GM21737 (cell line): ENCODE results near the gene PTPN12.
"Not testable (repeated sequence)": the region's sequence is repeated elsewhere in the genome, so short reads cannot be mapped to it uniquely, and the experiment has no call there.

Source experiments
- ATAC-seq: cut with Tn5 transposase; IDR thresholded peaks from one replicate; pipeline ENCODE4 v1.9.1; 2021; ENCODE audit warnings: mild to moderate bottlenecking, moderate library complexity; ENCODE audit not compliant: unreplicated experiment

PTPN12 gene

GRCh38 chr7:77537136-77537777 lies at the start of gene PTPN12:
TSS of gene PTPN12 (plus strand) at chr7:77537295. CDS start at chr7:77537547, 252 bp downstream.
- ATAC-seq, result peak; percentile 33

DNA sequence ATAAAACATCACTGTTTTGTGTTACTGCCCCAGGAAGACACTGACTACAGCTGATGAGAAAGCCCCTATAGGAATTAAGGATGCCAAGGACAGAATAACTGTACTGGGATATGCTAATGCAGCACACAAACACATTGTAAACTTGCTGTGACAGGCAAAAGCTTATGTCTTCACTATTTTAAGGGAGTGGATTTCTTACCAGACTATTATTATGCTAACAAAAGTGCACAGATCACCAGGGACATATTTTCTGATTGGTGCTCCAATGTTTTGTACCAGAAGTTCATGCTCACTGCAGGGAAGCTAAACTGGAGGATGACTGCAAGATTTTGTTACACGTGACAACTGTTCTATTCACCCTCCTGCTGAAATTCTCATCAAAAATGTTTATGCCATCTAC lies 48.1 kb upstream of the PTPN12 start:
- no peak for ATAC-seq

GRCh38 chr7:77497079-77497478 lies 40.0 kb upstream of the PTPN12 start:
- ATAC-seq, result no peak

- ATAC-seq, result no peak
Measured at GRCh38 chr7:77498659-77499379, 38.3 kb upstream of the PTPN12 start.

DNA sequence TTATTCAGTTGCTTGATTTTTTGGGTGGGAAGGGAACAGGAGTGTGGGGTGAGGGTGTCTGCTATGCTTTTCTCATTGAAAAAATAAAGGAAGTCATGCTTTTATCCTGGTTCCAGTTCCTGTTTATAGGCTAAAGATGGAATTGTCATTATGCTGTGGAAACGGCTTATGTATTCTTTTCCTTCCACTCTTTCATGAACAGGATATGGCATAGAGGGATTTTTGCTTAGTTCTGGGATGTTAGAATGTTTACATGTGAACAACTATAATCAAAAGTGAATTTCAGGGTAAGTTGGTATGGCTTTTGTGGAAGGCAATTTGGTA lies 35.9 kb upstream of the PTPN12 start:
- no peak for ATAC-seq

GRCh38 chr7:77504951-77505350 lies 32.1 kb upstream of the PTPN12 start:
- ATAC-seq, result no peak

DNA sequence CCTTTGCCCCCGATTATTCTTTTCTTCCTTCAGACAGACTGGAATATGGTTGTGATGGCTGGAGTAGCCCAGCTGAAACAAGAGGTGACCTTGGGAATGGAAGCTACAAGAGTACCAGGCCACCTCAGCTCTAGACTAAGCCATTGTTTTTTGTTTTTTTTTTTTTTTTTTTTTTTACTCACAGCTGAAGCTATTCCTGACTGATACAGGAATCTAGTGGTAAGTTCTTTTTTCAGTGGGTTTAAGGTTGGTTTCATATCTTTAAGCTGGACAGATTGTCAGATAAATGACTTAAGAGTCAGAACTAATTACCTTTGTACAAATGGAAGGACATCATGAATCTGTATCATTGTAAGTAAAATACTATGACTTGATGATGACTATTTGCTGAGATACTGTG lies 30.2 kb upstream of the PTPN12 start:
- no peak for ATAC-seq

DNA sequence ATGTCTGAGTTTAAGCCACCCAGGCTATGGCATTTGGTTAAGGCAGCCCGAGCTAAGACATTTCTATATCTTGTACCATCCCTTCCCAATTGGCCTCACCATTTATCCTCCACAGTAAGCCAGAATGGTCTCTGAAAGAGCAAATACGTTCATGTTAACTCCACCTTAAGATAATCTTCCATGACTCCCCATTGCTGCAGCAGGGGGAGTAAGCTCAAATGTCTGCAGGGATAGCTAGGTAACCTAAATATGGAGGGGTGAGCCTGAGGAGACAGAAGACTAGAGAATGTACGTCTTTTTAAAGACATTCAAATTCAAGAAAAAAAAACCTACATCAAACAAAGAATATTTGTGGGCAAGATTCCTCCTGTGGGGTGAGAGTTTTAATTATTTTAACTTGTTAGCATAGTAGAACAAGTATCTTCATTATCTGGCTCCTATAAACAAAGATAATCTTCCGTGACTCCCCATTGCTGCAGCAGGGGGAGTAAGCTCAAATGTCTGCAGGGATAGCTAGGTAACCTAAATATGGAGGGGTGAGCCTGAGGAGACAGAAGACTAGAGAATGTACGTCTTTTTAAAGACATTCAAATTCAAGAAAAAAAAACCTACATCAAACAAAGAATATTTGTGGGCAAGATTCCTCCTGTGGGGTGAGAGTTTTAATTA lies 24.0 kb upstream of the PTPN12 start:
- not testable (repeated sequence) for ATAC-seq

DNA sequence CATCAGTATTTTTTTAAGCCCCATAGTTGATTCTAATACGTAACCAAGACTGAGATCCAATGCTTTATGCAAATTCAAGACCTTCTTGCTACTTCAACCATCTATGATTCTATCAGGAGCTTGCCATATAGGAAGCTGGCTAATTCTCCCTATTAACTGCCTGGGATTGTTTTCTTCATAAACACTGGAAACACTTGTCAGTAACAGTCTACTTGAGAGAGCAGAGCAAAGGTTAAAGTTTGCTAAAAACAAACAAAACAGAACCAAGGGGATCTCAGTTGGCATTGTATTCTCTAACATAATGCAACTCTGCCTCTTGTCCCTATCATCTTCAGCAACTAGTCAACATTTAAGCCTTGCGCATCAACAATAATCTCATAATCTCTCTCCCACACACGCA lies 21.0 kb upstream of the PTPN12 start:
- no peak for ATAC-seq

- ATAC-seq, result no peak
Measured at GRCh38 chr7:77520261-77520660, 16.8 kb upstream of the PTPN12 start.

DNA sequence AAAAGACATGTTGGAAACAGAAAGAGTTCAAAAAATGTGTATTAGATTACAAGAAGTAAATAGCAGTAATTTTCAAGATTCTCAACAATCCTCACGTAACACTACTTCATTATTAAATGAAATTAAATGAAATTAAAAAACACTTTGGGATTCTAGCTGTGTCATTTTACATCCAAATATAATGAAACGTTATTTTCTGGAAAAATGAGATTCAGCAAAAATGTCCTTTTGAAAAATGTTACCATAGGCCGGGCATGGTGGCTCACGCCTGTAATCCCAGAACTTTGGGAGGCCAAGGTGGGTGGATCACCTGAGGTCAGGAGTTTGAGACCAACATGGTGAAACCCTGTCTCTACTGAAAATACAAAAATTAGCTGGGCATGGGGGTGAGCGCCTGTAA lies 15.6 kb upstream of the PTPN12 start:
- ATAC-seq, result not testable (repeated sequence)

DNA sequence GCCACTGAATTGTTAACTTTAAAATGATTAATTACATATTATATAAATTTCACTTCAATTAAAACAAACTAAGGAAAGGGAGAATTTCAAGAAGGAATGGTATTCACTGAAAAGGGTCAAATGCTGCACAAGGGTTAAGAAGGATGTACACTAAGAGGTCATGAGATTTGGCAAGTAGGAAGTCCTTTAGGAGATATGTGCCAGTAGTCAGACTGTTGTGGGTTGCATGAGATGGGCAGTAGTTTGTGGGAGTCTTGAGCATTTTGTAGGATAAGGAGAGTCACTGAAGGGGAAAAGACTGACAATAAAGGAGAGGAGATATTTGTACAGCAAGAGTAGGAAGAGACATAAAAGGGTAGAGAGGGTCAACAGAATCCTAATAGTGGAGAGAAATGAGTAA lies 12.4 kb upstream of the PTPN12 start:
- no peak for ATAC-seq

DNA sequence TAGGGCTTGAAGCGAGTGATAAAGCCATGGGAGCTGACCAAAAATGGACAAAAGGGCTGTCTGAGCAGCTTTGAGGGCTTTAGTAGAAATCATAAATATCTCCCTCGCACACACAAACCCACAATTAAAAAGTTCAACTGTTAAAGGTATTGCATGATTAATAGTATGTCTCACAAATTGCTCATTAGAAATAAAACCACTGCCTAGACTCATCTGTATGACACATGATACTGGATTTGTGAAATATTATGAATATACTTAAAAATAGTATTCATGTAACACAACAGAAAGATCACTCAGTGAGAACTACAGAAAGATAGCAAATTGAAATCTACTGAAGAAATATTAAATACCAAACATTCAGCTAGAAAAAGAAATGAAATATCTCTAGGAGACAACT lies 11.9 kb upstream of the PTPN12 start:
- ATAC-seq, result no peak

- ATAC-seq, result no peak
Measured at GRCh38 chr7:77528368-77528767, 8.7 kb upstream of the PTPN12 start.

DNA sequence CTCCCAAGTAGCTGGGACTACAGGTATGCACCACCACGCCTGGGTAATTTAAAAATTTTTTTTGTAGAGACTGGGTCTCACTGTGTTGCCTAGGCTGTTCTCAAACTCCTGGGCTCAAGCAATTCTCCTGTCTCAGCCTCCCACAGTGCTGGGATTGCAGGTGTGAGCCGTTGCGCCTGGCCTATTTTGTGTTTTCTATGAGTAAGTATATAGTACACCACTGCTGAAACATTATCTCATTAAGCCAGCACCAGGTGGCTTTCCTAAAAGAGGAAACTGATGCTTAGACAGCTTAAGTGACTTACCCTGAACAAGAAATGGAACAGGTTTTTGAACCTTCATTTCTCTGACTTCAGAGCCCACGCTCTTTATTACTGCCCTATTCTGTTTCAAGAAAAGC lies 7.8 kb upstream of the PTPN12 start:
- no peak for ATAC-seq

DNA sequence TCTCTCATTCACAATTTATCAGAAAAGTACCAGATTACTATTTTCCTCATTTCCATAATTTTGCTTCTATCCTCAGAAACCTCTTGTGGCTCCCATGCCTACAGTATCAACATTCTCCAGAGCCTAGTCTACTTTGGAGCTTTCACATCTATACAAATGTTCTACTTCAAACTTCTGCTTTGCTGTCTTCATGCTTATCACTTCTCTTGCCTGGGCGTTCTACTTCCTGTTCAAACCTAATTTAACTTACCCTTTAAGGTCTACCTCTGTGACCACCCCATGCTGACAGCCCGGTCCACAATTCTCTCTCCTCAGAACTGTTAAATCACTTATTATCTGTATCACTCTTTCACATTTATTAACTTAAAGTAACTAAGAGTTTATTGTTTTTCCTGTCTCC lies 6.1 kb upstream of the PTPN12 start:
- no peak for ATAC-seq

- ATAC-seq, result no peak
Measured at GRCh38 chr7:77532247-77532646, 4.8 kb upstream of the PTPN12 start.

DNA sequence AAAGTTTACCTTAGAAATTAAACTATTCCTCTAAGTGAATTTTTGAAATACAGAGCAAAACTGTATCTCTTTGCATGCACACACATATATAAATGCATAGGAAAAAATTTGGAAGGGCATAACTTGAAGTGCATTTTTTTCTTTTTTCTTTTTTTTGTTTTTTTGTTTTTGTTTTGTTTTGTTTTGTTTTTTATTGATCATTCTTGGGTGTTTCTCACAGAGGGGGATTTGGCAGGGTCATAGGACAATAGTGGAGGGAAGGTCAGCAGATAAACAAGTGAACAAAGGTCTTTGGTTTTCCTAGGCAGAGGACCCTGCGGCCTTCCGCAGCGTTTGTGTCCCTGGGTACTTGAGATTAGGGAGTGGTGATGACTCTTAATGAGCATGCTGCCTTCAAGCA lies 4.4 kb upstream of the PTPN12 start:
- not testable (repeated sequence) for ATAC-seq

GRCh38 chr7:77534046-77534445 lies 3.0 kb upstream of the PTPN12 start:
- ATAC-seq, result not testable (repeated sequence)

GRCh38 chr7:77536017-77536412 lies 1.1 kb upstream of the PTPN12 start:
- no peak for ATAC-seq

DNA sequence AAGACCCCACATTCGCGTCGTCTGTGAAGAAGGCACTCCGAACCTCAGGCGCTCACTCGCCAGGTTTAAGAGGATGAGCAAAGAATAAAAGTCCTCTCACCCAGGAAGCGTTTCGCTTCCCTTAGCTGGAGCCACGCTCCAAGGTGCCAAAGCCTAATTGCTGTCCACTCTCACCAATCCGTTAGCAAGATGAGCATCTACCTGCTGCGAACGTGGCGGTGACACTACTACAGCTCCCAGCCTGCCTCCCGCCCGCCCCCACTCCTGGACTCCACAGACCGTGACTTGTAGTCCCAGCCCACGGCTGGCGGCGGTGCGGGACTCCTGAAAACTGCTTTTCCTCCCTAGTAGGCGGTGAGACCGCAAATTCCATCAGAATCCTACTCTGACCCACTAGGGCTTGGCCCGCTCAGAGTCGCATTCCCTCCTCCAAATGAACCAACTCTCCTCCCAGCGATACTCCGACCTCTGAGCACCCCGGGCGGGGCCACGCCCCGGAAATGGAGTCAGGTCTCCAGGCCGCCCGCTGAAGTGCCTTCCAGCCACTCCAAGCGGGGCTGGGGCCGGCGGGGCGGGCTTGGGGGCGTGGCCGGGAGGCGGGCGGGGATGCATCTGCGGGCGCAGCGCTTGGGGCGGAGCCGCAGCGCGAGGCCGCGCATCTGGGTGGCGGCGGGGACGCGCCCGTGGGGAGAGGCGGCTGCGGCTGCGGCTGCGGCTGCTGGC lies 521 bp upstream of the PTPN12 start:
- peak; percentile 93 for ATAC-seq
